DMS79 (cell line): ENCODE data around the gene SGMS1.

Source experiments
- DNase-seq: peaks from one replicate; lab custom pipeline; 2025; lab: John Stamatoyannopoulos, UW

Gene SGMS1

GRCh38 chr10:50421026-50421719, 202.6 kb downstream of the SGMS1 start:
- DNase-seq, result no peak

GRCh38 chr10:50420196-50420595, 203.6 kb downstream of the SGMS1 start:
- DNase-seq, result no peak

- no peak for DNase-seq
These were observed 204.0 kb downstream of the SGMS1 start for GRCh38 chr10:50419756-50420155.

GRCh38 chr10:50419091-50419490, 204.7 kb downstream of the SGMS1 start:
- no peak for DNase-seq

- no peak for DNase-seq
These were observed 205.6 kb downstream of the SGMS1 start for GRCh38 chr10:50417886-50418830.

DNA sequence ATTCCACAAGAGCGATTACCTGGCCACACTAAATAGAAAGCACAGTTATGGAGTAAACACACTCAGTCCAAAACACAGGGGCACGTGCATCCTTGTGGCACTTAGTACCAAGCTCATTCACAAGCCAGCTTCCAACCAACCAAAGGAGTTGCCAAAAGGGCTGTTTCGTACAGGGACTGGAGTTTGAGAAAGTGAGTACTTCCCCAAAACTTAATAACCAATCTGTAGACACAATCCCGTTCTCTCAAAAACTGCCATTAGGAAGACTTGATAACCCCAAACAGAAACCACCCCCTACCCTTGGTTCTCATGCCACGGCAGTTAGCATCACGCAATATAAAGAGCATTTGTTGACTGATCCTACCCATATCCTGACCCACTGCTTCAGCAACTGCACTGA, 206.3 kb downstream of the SGMS1 start:
- DNase-seq, result no peak

DNA sequence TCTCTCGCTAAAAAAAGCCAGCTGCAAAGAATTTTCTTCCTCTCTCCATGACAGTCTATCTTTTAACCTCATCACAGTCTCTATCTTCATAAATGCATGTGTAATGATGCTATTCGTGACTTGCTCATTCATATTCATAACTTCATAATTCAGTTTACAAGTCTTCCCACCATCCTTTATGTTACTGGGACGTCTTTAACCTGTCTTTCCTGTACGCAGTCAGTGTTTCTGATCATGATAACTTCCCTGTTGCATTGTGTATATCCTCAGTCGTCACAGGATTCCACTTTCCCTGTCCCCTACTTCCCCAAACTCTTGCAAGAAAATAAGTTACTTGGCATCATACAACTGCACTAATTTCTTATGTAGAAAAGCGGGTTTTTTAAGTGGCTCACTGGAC, 206.9 kb downstream of the SGMS1 start:
- DNase-seq, result no peak

GRCh38 chr10:50416181-50416824, 207.5 kb downstream of the SGMS1 start:
- no peak for DNase-seq

GRCh38 chr10:50415292-50415691, 208.5 kb downstream of the SGMS1 start:
- DNase-seq, result no peak

DNA sequence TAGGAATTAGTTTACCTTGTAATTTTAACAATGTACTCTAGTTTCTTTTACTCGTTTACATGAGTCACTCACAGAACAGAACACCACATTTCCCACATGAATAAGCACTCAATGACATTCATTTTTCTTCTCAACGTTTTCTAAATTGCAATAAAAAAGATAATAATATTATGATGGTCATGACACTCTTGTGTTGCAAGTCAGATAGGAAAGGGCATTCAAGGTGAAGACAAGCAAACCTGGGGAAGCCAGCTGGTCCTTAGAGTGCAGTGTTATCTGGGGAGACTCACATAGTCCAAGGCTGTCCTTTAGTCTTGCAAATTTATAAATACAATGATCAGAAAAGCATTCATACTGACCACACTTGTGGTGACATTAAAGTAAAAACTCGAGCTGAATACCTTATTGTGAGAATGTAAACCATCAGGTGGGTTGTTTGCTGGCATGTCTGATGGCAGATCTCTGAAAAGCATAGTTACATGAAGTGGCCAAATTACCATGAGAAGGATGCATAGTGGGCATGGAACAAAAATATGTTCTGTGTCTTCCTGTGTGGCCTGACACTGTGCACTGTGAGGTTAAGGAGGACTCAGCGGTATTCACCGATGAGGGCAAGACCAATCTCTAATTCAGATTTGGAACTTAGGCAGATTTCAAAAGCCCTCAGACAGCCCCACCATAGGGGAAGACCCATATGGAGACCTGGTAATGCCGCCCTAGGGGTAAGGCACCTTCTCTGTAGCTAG, 213.5 kb downstream of the SGMS1 start:
- DNase-seq, result no peak

- DNase-seq, result no peak
These were observed 216.5 kb downstream of the SGMS1 start for GRCh38 chr10:50407076-50407801.

DNA sequence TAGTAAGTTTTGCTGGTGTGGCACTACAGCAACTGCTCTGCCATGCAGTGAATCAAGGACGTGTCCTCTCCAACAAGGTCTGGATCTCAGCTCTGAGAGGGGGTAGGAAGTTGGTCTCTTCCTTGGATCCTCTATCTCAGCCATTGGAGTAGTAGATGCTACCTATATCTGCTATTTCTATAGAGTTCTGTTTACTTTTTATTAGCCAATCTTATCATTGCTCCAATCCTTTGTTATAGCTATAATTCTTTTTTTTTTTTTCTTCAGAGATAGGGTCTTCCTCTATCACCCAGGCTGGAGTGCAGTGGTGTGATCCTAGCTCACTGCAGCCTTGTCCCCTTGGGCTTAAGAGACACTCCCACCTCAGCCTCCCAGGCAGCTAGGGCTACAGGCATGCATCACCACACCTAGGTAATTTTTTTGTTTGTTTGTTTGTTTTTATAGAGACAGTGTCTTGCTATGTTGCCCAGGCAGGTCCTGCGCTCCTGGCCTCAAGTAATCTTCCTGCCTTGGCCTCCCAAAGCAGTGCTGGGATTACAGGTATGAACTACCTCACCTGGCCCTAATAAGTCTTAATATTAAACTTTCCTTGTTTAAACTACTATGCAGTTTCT, 217.2 kb downstream of the SGMS1 start:
- DNase-seq, result no peak

- no peak for DNase-seq
These were observed 218.0 kb downstream of the SGMS1 start for GRCh38 chr10:50405723-50406122.

- DNase-seq, result no peak
These were observed 219.6 kb downstream of the SGMS1 start for GRCh38 chr10:50404021-50404773.

DNA sequence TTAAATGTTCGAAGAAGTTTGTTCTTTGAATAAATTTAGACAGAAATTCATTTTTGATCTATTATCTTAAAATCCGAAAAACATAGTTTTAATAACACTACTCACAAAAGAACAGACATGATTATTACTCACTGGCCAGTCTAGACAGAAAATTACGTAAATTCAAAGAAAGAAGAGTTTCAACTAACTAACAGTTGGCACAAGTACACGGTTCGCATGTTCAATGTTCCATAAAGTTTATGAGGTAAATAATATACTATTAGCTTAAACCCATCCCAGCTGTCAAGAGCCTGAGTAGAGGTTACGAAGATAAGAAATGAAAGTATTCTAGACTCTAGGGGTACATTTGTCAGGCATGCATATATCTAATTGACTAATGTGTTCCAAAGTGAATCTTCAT, 220.7 kb downstream of the SGMS1 start:
- no peak for DNase-seq

- DNase-seq, result no peak
These were observed 221.3 kb downstream of the SGMS1 start for GRCh38 chr10:50402466-50402865.

DNA sequence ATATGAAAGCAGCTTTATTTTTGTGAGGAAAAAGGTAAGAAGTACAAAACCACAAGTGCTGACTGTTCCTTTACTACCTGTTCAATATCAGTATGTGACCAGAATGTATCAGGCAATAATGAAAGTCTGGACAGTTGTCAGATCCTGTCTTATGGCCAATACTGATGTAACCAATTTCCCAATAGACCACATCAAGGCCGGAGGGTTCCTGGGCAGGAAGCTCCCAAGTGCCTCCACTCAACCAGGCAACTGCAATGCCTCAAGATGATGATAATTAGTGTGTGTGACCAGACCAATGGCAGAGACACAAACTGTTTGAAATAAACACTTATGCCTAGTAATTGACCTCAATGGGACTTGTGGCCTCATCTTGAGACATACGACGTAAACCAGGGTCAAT, 223.1 kb downstream of the SGMS1 start:
- DNase-seq, result no peak

DNA sequence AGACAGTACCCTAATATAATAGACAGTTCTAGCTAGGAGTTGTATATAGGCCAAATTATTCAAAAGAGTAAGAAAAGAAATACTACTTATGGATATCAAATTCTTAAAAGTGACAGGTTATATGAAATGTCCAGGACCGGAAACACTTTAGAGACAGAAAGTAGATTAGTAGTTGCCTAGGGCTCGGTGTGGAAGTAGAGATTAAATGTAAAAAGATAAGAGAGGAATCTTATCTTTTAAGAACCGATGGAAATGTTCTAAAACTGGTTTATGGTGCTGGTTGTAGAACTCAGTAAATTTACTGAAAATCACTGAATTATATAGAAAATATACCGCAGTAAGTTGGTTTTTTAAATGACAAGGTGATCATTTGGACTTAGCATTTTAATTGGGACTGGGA, 224.9 kb downstream of the SGMS1 start:
- DNase-seq, result no peak

DNA sequence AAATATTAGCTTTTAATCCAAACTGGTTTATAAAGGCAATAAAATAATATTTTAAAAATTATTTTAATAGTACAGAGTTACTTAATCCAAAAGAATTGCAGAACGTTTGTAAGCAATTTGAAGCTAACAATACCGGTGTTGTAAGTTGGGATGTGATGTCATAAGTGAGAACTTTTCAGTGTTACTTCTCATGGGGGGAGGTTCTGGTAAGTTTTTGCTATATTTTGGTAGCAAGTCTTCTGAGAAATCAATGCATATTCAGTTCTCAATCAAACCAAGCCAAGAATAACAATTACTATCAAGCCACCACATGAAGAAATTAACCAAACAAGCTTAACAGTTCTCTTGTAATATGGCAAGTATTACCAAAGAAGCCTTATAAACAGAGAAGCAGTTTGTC, 225.4 kb downstream of the SGMS1 start:
- no peak for DNase-seq
